Mesothelial cell of epicardium (in vitro differentiated cells): ENCODE measurements around the gene CDH2. TPM values are rescaled to one million over a fixed set of nuclear protein-coding genes. Genes with fewer than 3 reads are reported as not detected.

Source experiments
- DNase-seq, 2 experiments: peaks; one replicate each; pipeline ENCODE4 v3.0.0; 2021; ENCODE audit warnings: low spot score in 2 of 2; ENCODE audit not compliant: unreplicated experiment in 2 of 2
- H3K27ac Mint-ChIP-seq: 2 replicates; pipeline ENCODE4 v1.8.0; 2021; ENCODE audit warnings: mixed read lengths
- H3K27me3 Mint-ChIP-seq: 2 replicates; pipeline ENCODE4 v1.8.0; 2021; ENCODE audit warnings: low read depth, mixed read lengths
- H3K36me3 Mint-ChIP-seq: 2 replicates; pipeline ENCODE4 v1.8.0; 2021; ENCODE audit warnings: mixed read lengths
- H3K4me1 Mint-ChIP-seq: 2 replicates; pipeline ENCODE4 v1.8.0; 2021; ENCODE audit warnings: mixed read lengths
- H3K4me3 Mint-ChIP-seq: 2 replicates; pipeline ENCODE4 v1.8.0; 2021; ENCODE audit warnings: mild to moderate bottlenecking, moderate library complexity, mixed read lengths
- H3K9me3 Mint-ChIP-seq: 2 replicates; pipeline ENCODE4 v1.8.0; 2021; ENCODE audit warnings: mixed read lengths
- CTCF ChIP-seq: fragments of 200-600 bp; sonication (generic); IDR thresholded peaks from one replicate; pipeline ENCODE4 v1.5.0; 2021; ENCODE audit warnings: antibody characterized with exemption; ENCODE audit not compliant: unreplicated experiment
- total RNA-seq: library from RNA; stranded (reverse); gene quantifications from 3 replicates; pipeline ENCODE4 v1.2.1, GENCODE V29; 2021

CDH2 gene
- total RNA-seq, 1 donor from 2014 or later = 46.6 TPM

GRCh38 chr18:28005164-28005563, 171.8 kb downstream of the CDH2 start:
- Mint-ChIP-seq H3K27me3 (no peaks in the 10 kb centered on the region), H3K27ac (no peak overlapping the region), H3K4me1 (peaks cover 4% of the 10 kb centered on the region), H3K9me3 (no peaks in the 10 kb centered on the region), H3K4me3 (no peak overlapping the region), H3K36me3 (peaks cover 2% of the 10 kb centered on the region)
- no peak for DNase-seq
- no peak for TF ChIP-seq CTCF

GRCh38 chr18:28004606-28005005, 172.3 kb downstream of the CDH2 start:
- Mint-ChIP-seq H3K9me3 (no peaks in the 10 kb centered on the region), H3K4me3 (no peak overlapping the region), H3K36me3 (peaks cover 2% of the 10 kb centered on the region), H3K27ac (no peak overlapping the region), H3K27me3 (no peaks in the 10 kb centered on the region), H3K4me1 (peaks cover 1% of the 10 kb centered on the region)
- TF ChIP-seq CTCF = no peak
- no peak for DNase-seq

GRCh38 chr18:28003451-28003850, 173.5 kb downstream of the CDH2 start:
- no peak overlapping the region for H3K4me3 Mint-ChIP-seq
- no peak overlapping the region for H3K27ac Mint-ChIP-seq
- H3K9me3 Mint-ChIP-seq = no peaks in the 10 kb centered on the region
- H3K4me1 Mint-ChIP-seq = no peaks in the 10 kb centered on the region
- no peaks in the 10 kb centered on the region for H3K27me3 Mint-ChIP-seq
- no peak for TF ChIP-seq CTCF
- peaks cover 8% of the 10 kb centered on the region for H3K36me3 Mint-ChIP-seq
- DNase-seq = no peak

- Mint-ChIP-seq H3K4me3 (no peak overlapping the region), H3K27ac (no peak overlapping the region), H3K9me3 (no peaks in the 10 kb centered on the region), H3K4me1 (no peaks in the 10 kb centered on the region), H3K36me3 (peaks cover 10% of the 10 kb centered on the region), H3K27me3 (no peaks in the 10 kb centered on the region)
- no peak for DNase-seq
- TF ChIP-seq CTCF = no peak
These were observed 174.1 kb downstream of the CDH2 start for GRCh38 chr18:28002841-28003240.

- no peak for DNase-seq
- Mint-ChIP-seq H3K9me3 (no peaks in the 10 kb centered on the region), H3K4me3 (no peak overlapping the region), H3K36me3 (peaks cover 9% of the 10 kb centered on the region), H3K4me1 (peaks cover 27% of the 10 kb centered on the region), H3K27me3 (no peaks in the 10 kb centered on the region), H3K27ac (no peak overlapping the region)
- no peak for TF ChIP-seq CTCF
These were observed 180.1 kb downstream of the CDH2 start for GRCh38 chr18:27996801-27997272.
